ENCODE data around the gene RNF151. TPM values are rescaled to one million over a fixed set of nuclear protein-coding genes. Genes with fewer than 3 reads are reported as not detected.

RNF151 gene
- total RNA-seq, 2 experiments from 2014 or later: not detected

DNA sequence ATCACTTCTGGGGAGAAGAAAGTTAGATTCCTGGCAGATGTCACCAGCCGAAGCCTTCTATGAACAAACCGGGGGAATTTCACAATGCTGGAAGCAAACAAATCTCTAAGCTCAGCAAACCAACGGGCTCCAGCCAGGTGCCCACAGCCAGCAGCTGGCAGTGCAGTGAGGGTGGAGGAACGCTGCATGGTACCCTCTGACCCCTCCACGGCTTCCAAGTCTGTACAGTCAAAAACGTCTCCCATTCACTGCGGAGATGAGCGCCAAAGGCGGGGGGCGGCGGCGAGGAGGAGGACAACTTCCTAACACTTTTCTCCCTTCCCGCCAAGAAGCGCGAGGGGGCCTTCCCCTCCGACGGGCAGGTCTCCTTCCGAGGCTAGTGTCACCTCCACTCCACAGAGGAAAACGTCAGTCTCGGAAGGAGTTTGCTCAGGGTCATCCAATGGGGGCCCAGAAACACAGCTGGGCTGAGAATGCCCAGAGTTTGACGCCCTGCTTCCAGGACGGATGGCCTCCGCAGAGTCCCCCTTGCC lies 42.0 kb downstream of the RNF151 start:
- TF ChIP-seq EZH2phosphoT487 (IDR thresholded peaks at IDR 0.05; ENCODE audit: borderline replicate concordance, low read depth, low read length): no peak
- TF ChIP-seq, protein P1, sequence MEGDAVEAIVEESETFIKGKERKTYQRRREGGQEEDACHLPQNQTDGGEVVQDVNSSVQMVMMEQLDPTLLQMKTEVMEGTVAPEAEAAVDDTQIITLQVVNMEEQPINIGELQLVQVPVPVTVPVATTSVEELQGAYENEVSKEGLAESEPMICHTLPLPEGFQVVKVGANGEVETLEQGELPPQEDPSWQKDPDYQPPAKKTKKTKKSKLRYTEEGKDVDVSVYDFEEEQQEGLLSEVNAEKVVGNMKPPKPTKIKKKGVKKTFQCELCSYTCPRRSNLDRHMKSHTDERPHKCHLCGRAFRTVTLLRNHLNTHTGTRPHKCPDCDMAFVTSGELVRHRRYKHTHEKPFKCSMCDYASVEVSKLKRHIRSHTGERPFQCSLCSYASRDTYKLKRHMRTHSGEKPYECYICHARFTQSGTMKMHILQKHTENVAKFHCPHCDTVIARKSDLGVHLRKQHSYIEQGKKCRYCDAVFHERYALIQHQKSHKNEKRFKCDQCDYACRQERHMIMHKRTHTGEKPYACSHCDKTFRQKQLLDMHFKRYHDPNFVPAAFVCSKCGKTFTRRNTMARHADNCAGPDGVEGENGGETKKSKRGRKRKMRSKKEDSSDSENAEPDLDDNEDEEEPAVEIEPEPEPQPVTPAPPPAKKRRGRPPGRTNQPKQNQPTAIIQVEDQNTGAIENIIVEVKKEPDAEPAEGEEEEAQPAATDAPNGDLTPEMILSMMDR (conservative IDR thresholded peaks at IDR 0.05; ENCODE audit: low read length): peak; percentile 14; the same call in 1 of the 2 replicates
- no TSS peak for BruUV-seq (replicated peaks)
- Histone ChIP-seq H2AFZ (ENCODE audit: low read length) (no peak overlapping the region), H3K4me1 (ENCODE audit: insufficient read depth, low read length, poor library complexity, severe bottlenecking) (peaks cover 36% of the 10 kb centered on the region), H3K27ac (ENCODE audit: low read depth, low read length, poor library complexity, severe bottlenecking) (peak overlapping the region; percentile 62), H4K20me1 (ENCODE audit: insufficient read depth, low read length) (peaks cover 10% of the 10 kb centered on the region; the same call in 1 of the 2 replicates), H3K9me2 (ENCODE audit: insufficient read depth, low read length) (no peaks in the 10 kb centered on the region), H3K9me3 (ENCODE audit: low read length) (no peaks in the 10 kb centered on the region), H3K79me2 (ENCODE audit: insufficient read depth, low read depth, low read length) (peaks cover 42% of the 10 kb centered on the region), H3K4me3 (ENCODE audit: low read depth, low read length, poor library complexity, severe bottlenecking) (peak overlapping the region; percentile 93), H3K36me3 (ENCODE audit: insufficient read depth, low read length) (peaks cover 16% of the 10 kb centered on the region; the same call in 1 of the 2 replicates), H3K4me2 (ENCODE audit: low read length) (peak overlapping the region; percentile 98)
- ChIA-PET CTCF (ENCODE audit: unreplicated experiment) (interaction anchor here (0.5 kb wide), 1 partner anchor 98 kb away, joined by 6 read pairs; no protein-coding TSS in a partner anchor), POLR2A (interaction anchor here (0.9 to 1.1 kb wide), 3 partner anchors 37 to 147 kb away, joined by 3 to 4 read pairs (median 3); partner anchors contain the start of genes TBL3 and TRAF7)
- DNase-seq (ENCODE audit: low spot score): peak; percentile 42
- intact Hi-C loops (cut with micrococcal nuclease; ENCODE audit: unreplicated experiment): loop anchor here (2.0 kb wide), 1 partner anchor 66 kb away; the partner anchor contains the start of gene MSRB1

DNA sequence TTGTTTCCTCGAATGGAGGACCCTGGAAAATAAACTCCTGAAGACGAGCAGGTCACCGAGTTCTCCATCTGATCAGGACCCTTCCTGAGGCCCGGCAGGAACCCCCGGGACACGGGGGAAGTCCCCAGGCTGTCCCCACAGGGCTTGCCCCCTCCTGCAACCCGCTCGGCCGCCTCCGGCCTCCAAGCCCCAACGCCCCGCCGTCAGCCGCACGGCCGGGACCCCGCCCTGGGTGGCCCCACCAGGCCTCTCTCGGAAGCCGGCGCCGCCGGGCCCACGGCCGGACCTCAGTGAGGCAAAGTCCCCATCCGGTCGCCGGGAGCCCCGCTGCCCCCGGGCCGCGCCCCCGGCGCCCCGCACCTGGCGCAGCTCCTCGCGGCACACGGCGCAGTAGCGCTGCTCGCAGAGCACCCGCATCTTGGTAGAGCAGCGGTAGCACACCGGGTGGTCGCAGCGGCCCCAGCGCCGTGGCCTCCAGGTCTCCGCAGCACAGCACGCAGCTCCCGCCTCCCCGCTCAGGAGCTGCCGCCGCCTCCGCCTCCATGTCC lies 42.6 kb downstream of the RNF151 start:
- Histone ChIP-seq H3K4me2 (ENCODE audit: low read length) (peak overlapping the region; percentile 98), H3K9me3 (ENCODE audit: low read length) (no peaks in the 10 kb centered on the region), H3K79me2 (ENCODE audit: insufficient read depth, low read depth, low read length) (peaks cover 42% of the 10 kb centered on the region), H3K36me3 (ENCODE audit: insufficient read depth, low read length) (peaks cover 14% of the 10 kb centered on the region; the same call in 1 of the 2 replicates), H4K20me1 (ENCODE audit: insufficient read depth, low read length) (peaks cover 10% of the 10 kb centered on the region; the same call in 1 of the 2 replicates), H3K27ac (ENCODE audit: low read depth, low read length, poor library complexity, severe bottlenecking) (peak overlapping the region; percentile 62), H3K4me3 (ENCODE audit: low read depth, low read length, poor library complexity, severe bottlenecking) (peak overlapping the region; percentile 93), H2AFZ (ENCODE audit: low read length) (no peak overlapping the region), H3K9me2 (ENCODE audit: insufficient read depth, low read length) (no peaks in the 10 kb centered on the region), H3K4me1 (ENCODE audit: insufficient read depth, low read length, poor library complexity, severe bottlenecking) (peaks cover 32% of the 10 kb centered on the region)
- ChIA-PET CTCF (ENCODE audit: unreplicated experiment) (no interaction called here), POLR2A (interaction anchor here (0.9 to 1.1 kb wide), 3 partner anchors 37 to 146 kb away, joined by 3 to 4 read pairs (median 3); partner anchors contain the start of genes TBL3 and TRAF7)
- TF ChIP-seq, protein P1 (conservative IDR thresholded peaks at IDR 0.05; ENCODE audit: low read length): no peak
- no peak for TF ChIP-seq EZH2phosphoT487 (IDR thresholded peaks at IDR 0.05; ENCODE audit: borderline replicate concordance, low read depth, low read length)
- peak; percentile 45 for DNase-seq (ENCODE audit: low spot score)
- intact Hi-C loops (cut with micrococcal nuclease; ENCODE audit: unreplicated experiment): loop anchor here (2.0 kb wide), 1 partner anchor 66 kb away; the partner anchor contains the start of gene MSRB1
- BruUV-seq (replicated peaks): no TSS peak

All from OCI-LY7 (cell line).